GM03348 (cell line): Measurements from ENCODE around the gene SEMA6A.

Experiments used
- DNase-seq: peaks from one replicate; pipeline ENCODE4 v3.0.0; 2012; ENCODE audit warnings: low spot score

The SEMA6A gene

GRCh38 chr5:116437922-116438578 is 136.6 kb downstream of the SEMA6A start:
- DNase-seq = no peak

- DNase-seq = no peak
Measured at GRCh38 chr5:116437351-116437705, 137.3 kb downstream of the SEMA6A start.

- no peak for DNase-seq
Measured at GRCh38 chr5:116436674-116437350, 137.8 kb downstream of the SEMA6A start.

- no peak for DNase-seq
Measured at GRCh38 chr5:116428966-116429365, 145.7 kb downstream of the SEMA6A start.

GRCh38 chr5:116428413-116428812 is 146.2 kb downstream of the SEMA6A start:
- no peak for DNase-seq

- DNase-seq = no peak
Measured at GRCh38 chr5:116424951-116425350, 149.7 kb downstream of the SEMA6A start.

GRCh38 chr5:116424258-116424615 is 150.4 kb downstream of the SEMA6A start:
- no peak for DNase-seq

GRCh38 chr5:116423587-116424257 is 150.9 kb downstream of the SEMA6A start:
- no peak for DNase-seq

- DNase-seq = no peak
Measured at GRCh38 chr5:116423141-116423540, 151.5 kb downstream of the SEMA6A start.

GRCh38 chr5:116421080-116421629 is 153.5 kb downstream of the SEMA6A start:
- DNase-seq = no peak

GRCh38 chr5:116420540-116420939 is 154.1 kb downstream of the SEMA6A start:
- DNase-seq = no peak

- no peak for DNase-seq
Measured at GRCh38 chr5:116419258-116419657, 155.4 kb downstream of the SEMA6A start.

- no peak for DNase-seq
Measured at GRCh38 chr5:116418774-116419173, 155.8 kb downstream of the SEMA6A start.

GRCh38 chr5:116418016-116418415 is 156.6 kb downstream of the SEMA6A start:
- DNase-seq = no peak

GRCh38 chr5:116415989-116416388 is 158.6 kb downstream of the SEMA6A start:
- DNase-seq = no peak

GRCh38 chr5:116415182-116415581 is 159.4 kb downstream of the SEMA6A start:
- no peak for DNase-seq

GRCh38 chr5:116411101-116411571 is 163.5 kb downstream of the SEMA6A start:
- no peak for DNase-seq

GRCh38 chr5:116410336-116410890 is 164.2 kb downstream of the SEMA6A start:
- DNase-seq = no peak

- no peak for DNase-seq
Measured at GRCh38 chr5:116409591-116410296, 164.9 kb downstream of the SEMA6A start.

GRCh38 chr5:116406306-116407041 is 168.1 kb downstream of the SEMA6A start:
- no peak for DNase-seq

- DNase-seq = no peak
Measured at GRCh38 chr5:116404792-116405191, 169.8 kb downstream of the SEMA6A start.
